GM12872 (cell line): ENCODE data around the gene ZNF467.

ENCODE experiments used
- CTCF ChIP-seq: IDR thresholded peaks from 3 replicates; pipeline ENCODE4 v1.5.1; 2011; ENCODE audit warnings: low read depth, mild to moderate bottlenecking, low read length, moderate library complexity; ENCODE audit not compliant: insufficient read depth

The ZNF467 gene

GRCh38 chr7:149804106-149804505 is 30.7 kb upstream of the ZNF467 start:
- TF ChIP-seq CTCF = no peak

- TF ChIP-seq CTCF = no peak
Measured at GRCh38 chr7:149803551-149804074, 30.2 kb upstream of the ZNF467 start.

GRCh38 chr7:149802966-149803365 is 29.6 kb upstream of the ZNF467 start:
- no peak for TF ChIP-seq CTCF

- TF ChIP-seq CTCF = no peak
Measured at GRCh38 chr7:149801816-149802215, 28.4 kb upstream of the ZNF467 start.

- TF ChIP-seq CTCF = no peak
Measured at GRCh38 chr7:149801002-149801566, 27.7 kb upstream of the ZNF467 start.

GRCh38 chr7:149800169-149800555 is 26.8 kb upstream of the ZNF467 start:
- TF ChIP-seq CTCF = no peak

- peak; percentile 72 for TF ChIP-seq CTCF
Measured at GRCh38 chr7:149799397-149800168, 26.2 kb upstream of the ZNF467 start.
